IMR-90 (cell line): Measurements from ENCODE around the gene CYP19A1. TPM values are rescaled to one million over a fixed set of nuclear protein-coding genes. Genes with fewer than 3 reads are reported as not detected.

Experiments
- ATAC-seq: fragments of 200-7000 bp; cut with Tn5 transposase; 2 replicates; pipeline ENCODE4 v1.9.1; 2020; ENCODE audit warnings: low read depth, mild to moderate bottlenecking, moderate library complexity
- BruUV-seq: library from RNA; stranded (reverse); fragments of 400-500 nt; replicated peaks from 2 replicates; lab custom pipeline; 2021; lab: Mats Ljungman, UMichigan
- CTCF ChIA-PET: fragments of 300-600 bp; formaldehyde crosslinking; extraction: SDS; loops from one replicate; lab custom pipeline; 2021; ENCODE audit warnings: antibody characterized with exemption; lab: Yijun Ruan, JAX
- POLR2A ChIA-PET: fragments of 300-600 bp; sonication (Branson Sonifier 250); formaldehyde crosslinking; loops from one replicate; lab custom pipeline; 2022; ENCODE audit warnings: antibody characterized with exemption; ENCODE audit not compliant: unreplicated experiment; lab: Charles Lee
- DNase-seq: peaks from one replicate; pipeline ENCODE4 v3.0.0; 2013
- H2AFZ ChIP-seq: replicated peaks from 2 replicates; pipeline ENCODE3; 2013; ENCODE audit warnings: low read length, mild to moderate bottlenecking; ENCODE audit not compliant: poor library complexity
- H2AK5ac ChIP-seq: 2 replicates; pipeline ENCODE4 v1.6.1; 2013; ENCODE audit warnings: low read depth, low read length, inconsistent platforms
- H2AK9ac ChIP-seq: replicated peaks from 2 replicates; pipeline ENCODE3; 2013; ENCODE audit warnings: mild to moderate bottlenecking, low read depth, low read length, moderate library complexity; ENCODE audit not compliant: poor library complexity
- H2BK120ac ChIP-seq: 2 replicates; pipeline ENCODE4 v1.6.1; 2013; ENCODE audit warnings: low read depth, low read length, inconsistent platforms
- H2BK15ac ChIP-seq: 3 replicates; pipeline ENCODE4 v1.6.1; 2013; ENCODE audit warnings: low read depth, low read length, inconsistent platforms
- H2BK20ac ChIP-seq: 2 replicates; pipeline ENCODE4 v1.6.1; 2013; ENCODE audit warnings: low read depth, mild to moderate bottlenecking, inconsistent platforms, low read length, moderate library complexity
- H2BK5ac ChIP-seq: 2 replicates; pipeline ENCODE4 v1.6.1; 2013; ENCODE audit warnings: mild to moderate bottlenecking, low read depth, low read length, inconsistent platforms; ENCODE audit not compliant: poor library complexity, severe bottlenecking
- H3K14ac ChIP-seq: replicated peaks from 2 replicates; pipeline ENCODE4 v1.6.1; 2013; ENCODE audit warnings: low read depth, low read length, inconsistent platforms
- H3K18ac ChIP-seq: 2 replicates; pipeline ENCODE4 v1.6.1; 2013; ENCODE audit warnings: low read depth, low read length, control low read depth
- H3K23ac ChIP-seq: 2 replicates; pipeline ENCODE4 v1.6.1; 2013; ENCODE audit warnings: low read depth, low read length, inconsistent platforms
- H3K27ac ChIP-seq: 2 replicates; pipeline ENCODE4 v1.5.1; 2013; ENCODE audit warnings: mild to moderate bottlenecking, control low read depth, low read length; ENCODE audit not compliant: insufficient read depth
- H3K27me3 ChIP-seq: 2 replicates; pipeline ENCODE4 v1.6.1; 2013; ENCODE audit warnings: low read length; ENCODE audit not compliant: control insufficient read depth, insufficient read depth
- H3K36me3 ChIP-seq: 2 replicates; pipeline ENCODE4 v1.6.1; 2013; ENCODE audit warnings: low read length, mixed read lengths; ENCODE audit not compliant: control insufficient read depth, insufficient read depth
- H3K4ac ChIP-seq: 2 replicates; pipeline ENCODE4 v1.6.1; 2013; ENCODE audit warnings: low read depth, low read length, inconsistent platforms
- H3K4me1 ChIP-seq: 2 replicates; pipeline ENCODE4 v1.6.1; 2013; ENCODE audit warnings: low read length, mixed read lengths; ENCODE audit not compliant: control insufficient read depth, insufficient read depth
- H3K4me2 ChIP-seq: 2 replicates; pipeline ENCODE4 v1.6.1; 2013; ENCODE audit warnings: low read depth, mild to moderate bottlenecking, control low read depth, low read length, moderate library complexity
- H3K4me3 ChIP-seq: 2 replicates; pipeline ENCODE4 v1.5.1; 2013; ENCODE audit warnings: low read depth, mild to moderate bottlenecking, control low read depth, low read length, moderate library complexity; ENCODE audit not compliant: insufficient read depth
- H3K56ac ChIP-seq: 2 replicates; pipeline ENCODE4 v1.6.1; 2013; ENCODE audit warnings: low read length, inconsistent platforms; ENCODE audit not compliant: insufficient read depth; ENCODE audit errors: extremely low read depth
- H3K79me1 ChIP-seq, 2 experiments: 2 replicates each; pipeline ENCODE4 v1.6.1; 2013; ENCODE audit warnings: low read length in 2 of 2, inconsistent platforms in 1 of 2, low read depth in 1 of 2
- H3K9ac ChIP-seq: 2 replicates; pipeline ENCODE4 v1.6.1; 2013; ENCODE audit warnings: low read depth, low read length, control low read depth
- H3K9me1 ChIP-seq: 2 replicates; pipeline ENCODE4 v1.6.1; 2013; ENCODE audit warnings: low read length, inconsistent platforms; ENCODE audit not compliant: insufficient read depth
- H3K9me3 ChIP-seq: 2 replicates; pipeline ENCODE4 v1.6.1; 2013; ENCODE audit warnings: low read length; ENCODE audit not compliant: control insufficient read depth, insufficient read depth
- H4K20me1 ChIP-seq: 2 replicates; pipeline ENCODE4 v1.6.1; 2013; ENCODE audit warnings: low read length, inconsistent platforms; ENCODE audit not compliant: insufficient read depth
- H4K5ac ChIP-seq: 2 replicates; pipeline ENCODE4 v1.6.1; 2013; ENCODE audit warnings: mild to moderate bottlenecking, low read depth, low read length, control low read depth
- H4K8ac ChIP-seq, 2 experiments: 2 replicates each; pipeline ENCODE4 v1.6.1; 2013; ENCODE audit warnings: low read depth in 2 of 2, low read length in 2 of 2, control low read depth in 1 of 2, inconsistent platforms in 1 of 2
- H4K91ac ChIP-seq: 2 replicates; pipeline ENCODE4 v1.6.1; 2013; ENCODE audit warnings: low read depth, low read length, inconsistent platforms; ENCODE audit not compliant: insufficient read depth
- CEBPB ChIP-seq: IDR thresholded peaks from 2 replicates; pipeline ENCODE4 v1.6.1; 2012; ENCODE audit warnings: low read depth, low read length, improper control_type of control experiment
- CTCF ChIP-seq: conservative IDR thresholded peaks from 2 replicates; pipeline ENCODE4 v1.5.1; 2012; ENCODE audit warnings: mild to moderate bottlenecking, low read depth, low read length, improper control_type of control experiment
- ELK1 ChIP-seq: fragments of 150-350 bp; IDR thresholded peaks from 2 replicates; pipeline ENCODE4 v1.6.1; 2016; ENCODE audit warnings: low read depth, mild to moderate bottlenecking, low read length, moderate library complexity, borderline replicate concordance
- FOS ChIP-seq: fragments of 150-350 bp; IDR thresholded peaks from 2 replicates; pipeline ENCODE4 v1.6.1; 2016; ENCODE audit warnings: low read depth, low read length
- MXI1 ChIP-seq: IDR thresholded peaks from 2 replicates; pipeline ENCODE4 v1.6.1; 2012; ENCODE audit warnings: low read depth, mild to moderate bottlenecking, low read length, moderate library complexity, borderline replicate concordance
- RCOR1 ChIP-seq: IDR thresholded peaks from 2 replicates; pipeline ENCODE4 v1.6.1; 2012; ENCODE audit warnings: mild to moderate bottlenecking, low read length, improper control_type of control experiment; ENCODE audit not compliant: insufficient replicate concordance
- SMC3 ChIP-seq: fragments of 150-350 bp; IDR thresholded peaks from 2 replicates; pipeline ENCODE4 v1.6.1; 2016; ENCODE audit warnings: low read depth, mild to moderate bottlenecking, antibody characterized with exemption, low read length, moderate library complexity
- USF2 ChIP-seq: fragments of 150-350 bp; IDR thresholded peaks from 2 replicates; pipeline ENCODE4 v1.6.1; 2017; ENCODE audit warnings: mild to moderate bottlenecking, antibody characterized with exemption, low read length, low read depth
- WGBS, 2 experiments: methylation state at CpG; one replicate each; pipeline versions ENCODE4 v1.1.5 to v1.1.7; 2013; ENCODE audit warnings: missing lambda C conversion rate in 2 of 2; ENCODE audit not compliant: insufficient read length in 1 of 2; ENCODE audit errors: extremely low coverage in 2 of 2; 5-methylcytosine and 5-hydroxymethylcytosine counted together
- dilution Hi-C: fragments of 300-500 bp; cut with HindIII; formaldehyde crosslinking; loops from one replicate; pipeline ENCODE4 v1.14.3; 2018; ENCODE audit warnings: low sequenced_read_pairs; ENCODE audit not compliant: unreplicated experiment
- in situ Hi-C: fragments of 300-500 bp; cut with MboI; formaldehyde crosslinking; loops from 3 replicates; pipeline ENCODE4 v1.14.3; 2019; ENCODE audit warnings: low sequenced_read_pairs, inconsistent platforms, mixed read lengths
- intact Hi-C: fragments of 100-400 bp; cut with micrococcal nuclease; formaldehyde crosslinking; loops from 2 replicates; pipeline ENCODE4 v1.10.0; 2022
- polyA plus RNA-seq, 3 experiments: library from polyadenylated mRNA; depleted of rRNA; stranded (reverse); fragments of >200 nt; gene quantifications; 2 replicates each; pipeline ENCODE4 v1.2.3, GENCODE V29; 2012; ENCODE audit warnings: low replicate concordance in 1 of 3
- total RNA-seq: library from RNA; depleted of rRNA; stranded (reverse); fragments of >200 nt; gene quantifications from 2 replicates; pipeline ENCODE4 v1.2.3, GENCODE V29; 2012

CYP19A1 gene
- total and polyA plus RNA-seq, 2 of the 4 experiments (the other 2 are of a cell fraction), result not detected

GRCh38 chr15:51160484-51160883, 177.9 kb downstream of the CYP19A1 start:
- Histone ChIP-seq H4K20me1 (no peaks in the 10 kb centered on the region), H3K36me3 (no peaks in the 10 kb centered on the region), H2BK15ac (no peak overlapping the region), H4K8ac (no peak overlapping the region), H4K5ac (no peak overlapping the region), H2BK20ac (no peak overlapping the region), H2AK9ac (no peak overlapping the region), H3K4ac (no peak overlapping the region), H3K9me1 (no peaks in the 10 kb centered on the region), H4K91ac (no peak overlapping the region), H3K9me3 (no peaks in the 10 kb centered on the region), H3K18ac (no peak overlapping the region), H3K4me2 (no peak overlapping the region), H3K4me1 (no peaks in the 10 kb centered on the region), H3K79me1 (no peaks in the 10 kb centered on the region), H3K23ac (no peak overlapping the region), H3K27me3 (peaks cover 48% of the 10 kb centered on the region), H3K27ac (no peak overlapping the region), H3K9ac (no peak overlapping the region), H2BK120ac (no peak overlapping the region), H2AFZ (no peak overlapping the region), H3K56ac (no peak overlapping the region), H3K14ac (no peak overlapping the region), H2AK5ac (no peak overlapping the region), H3K4me3 (no peak overlapping the region), H2BK5ac (no peak overlapping the region)
- TF ChIP-seq FOS (no peak), CTCF (no peak), RCOR1 (no peak), CEBPB (no peak), USF2 (no peak), SMC3 (no peak), MXI1 (no peak), ELK1 (no peak)
- ATAC-seq (no peak), DNase-seq (no peak)
- no CpG with 5 or more reads among the region's 7 CpGs for WGBS, 2 experiments
- ChIA-PET POLR2A (no interaction called here), CTCF (interaction anchor here (2.0 kb wide), 1 partner anchor 33 kb away, joined by 7 read pairs; no protein-coding TSS in a partner anchor)
- intact Hi-C loops, result no loop called here
- no TSS peak for BruUV-seq
- in situ Hi-C loops, result loop anchor here (5.0 kb wide), 1 partner anchor 222 kb away; no protein-coding TSS in a partner anchor
- dilution Hi-C loops, result no loop called here
